GM23338 (cell line): ENCODE data around the gene TMEM238. TPM values are rescaled to one million over a fixed set of nuclear protein-coding genes. Genes with fewer than 3 reads are reported as not detected.

ENCODE experiments used
- ATAC-seq: fragments of 200-7000 bp; cut with Tn5 transposase; 3 replicates; pipeline ENCODE4 v1.9.1; 2020
- DNase-seq: peaks from one replicate; pipeline ENCODE4 v3.0.0-alpha.2; 2015; ENCODE audit warnings: low spot score
- H2AFZ ChIP-seq: fragments of 200-600 bp; sonication (generic); 2 replicates; pipeline ENCODE4 v1.8.0; 2016; ENCODE audit warnings: antibody characterized with exemption, mild to moderate bottlenecking, moderate library complexity
- H3F3A ChIP-seq: fragments of 200-600 bp; sonication (generic); replicated peaks from 2 replicates; pipeline ENCODE4 v1.8.0; 2017; ENCODE audit warnings: antibody characterized with exemption, mixed run types, low read depth
- H3K27ac ChIP-seq: fragments of 200-600 bp; sonication (generic); 2 replicates; pipeline ENCODE4 v1.6.1; 2016; ENCODE audit warnings: low read depth
- H3K27me3 ChIP-seq: fragments of 200-600 bp; sonication (generic); 2 replicates; pipeline ENCODE4 v1.8.0; 2016; ENCODE audit warnings: mild to moderate bottlenecking, mixed run types, moderate library complexity; ENCODE audit not compliant: insufficient read depth
- H3K36me3 ChIP-seq: fragments of 200-600 bp; sonication (generic); 2 replicates; pipeline ENCODE4 v1.8.0; 2016; ENCODE audit warnings: mild to moderate bottlenecking; ENCODE audit not compliant: insufficient read depth
- H3K4me1 ChIP-seq: fragments of 200-600 bp; sonication (generic); 2 replicates; pipeline ENCODE4 v1.8.0; 2016; ENCODE audit warnings: mild to moderate bottlenecking, moderate library complexity; ENCODE audit not compliant: insufficient read depth
- H3K4me2 ChIP-seq: fragments of 200-600 bp; sonication (generic); 2 replicates; pipeline ENCODE4 v1.7.1; 2017; ENCODE audit warnings: mixed run types
- H3K4me3 ChIP-seq: fragments of 200-600 bp; sonication (generic); 2 replicates; pipeline ENCODE4 v1.6.1; 2016; ENCODE audit warnings: mixed run types
- H3K79me2 ChIP-seq: fragments of 200-600 bp; sonication (generic); replicated peaks from 2 replicates; pipeline ENCODE4 v1.8.0; 2017; ENCODE audit warnings: mild to moderate bottlenecking; ENCODE audit not compliant: insufficient read depth
- H3K9me2 ChIP-seq: fragments of 200-600 bp; sonication (generic); 2 replicates; pipeline ENCODE4 v1.8.0; 2017; ENCODE audit not compliant: insufficient read depth
- H4K20me1 ChIP-seq: fragments of 200-600 bp; sonication (generic); replicated peaks from 2 replicates; pipeline ENCODE4 v1.8.0; 2017; ENCODE audit warnings: mild to moderate bottlenecking; ENCODE audit not compliant: insufficient read depth
- H3K27ac Mint-ChIP-seq: 2 replicates; pipeline ENCODE4 v1.8.0; 2020; ENCODE audit warnings: inconsistent platforms, mild to moderate bottlenecking, moderate library complexity, mixed read lengths
- H3K27me3 Mint-ChIP-seq: 3 replicates; pipeline ENCODE4 v1.8.0; 2022; ENCODE audit warnings: low read depth, mild to moderate bottlenecking, moderate library complexity, mixed read lengths, inconsistent platforms; ENCODE audit not compliant: insufficient read depth, poor library complexity
- H3K36me3 Mint-ChIP-seq: 3 replicates; pipeline ENCODE4 v1.8.0; 2021; ENCODE audit warnings: low read depth, mild to moderate bottlenecking, inconsistent platforms, moderate library complexity, mixed read lengths
- H3K4me1 Mint-ChIP-seq: 3 replicates; pipeline ENCODE4 v1.8.0; 2020; ENCODE audit warnings: mild to moderate bottlenecking, inconsistent platforms, mixed read lengths
- H3K4me3 Mint-ChIP-seq: 3 replicates; pipeline ENCODE4 v1.8.0; 2021; ENCODE audit warnings: moderate library complexity, mild to moderate bottlenecking, inconsistent platforms, mixed read lengths
- H3K9me3 Mint-ChIP-seq: 3 replicates; pipeline ENCODE4 v1.8.0; 2020; ENCODE audit warnings: moderate library complexity, mild to moderate bottlenecking, inconsistent platforms, mixed read lengths
- JUNB ChIP-seq: IDR thresholded peaks from one replicate; pipeline ENCODE4 v1.6.1; 2016; ENCODE audit warnings: antibody characterized with exemption; ENCODE audit not compliant: unreplicated experiment
- STAT1 ChIP-seq: IDR thresholded peaks from one replicate; pipeline ENCODE4 v1.6.1; 2016; ENCODE audit warnings: antibody characterized with exemption; ENCODE audit not compliant: unreplicated experiment
- ZNF114 ChIP-seq: fragments of 250-450 bp; sonication (Bioruptor Pico); IDR thresholded peaks from 2 replicates; pipeline ENCODE4 v1.5.0; 2020; ENCODE audit warnings: mild to moderate bottlenecking, moderate library complexity
- ZNF331 ChIP-seq: fragments of 250-450 bp; sonication (Bioruptor Pico); IDR thresholded peaks from 2 replicates; pipeline ENCODE4 v1.5.0; 2020; ENCODE audit warnings: low read depth, mild to moderate bottlenecking, moderate library complexity
- ZNF462 ChIP-seq: fragments of 250-450 bp; sonication (Bioruptor Pico); IDR thresholded peaks from 2 replicates; pipeline ENCODE4 v1.5.0; 2020; ENCODE audit warnings: mild to moderate bottlenecking, moderate library complexity
- polyA plus RNA-seq: library from polyadenylated mRNA; unstranded; fragments of >200 nt; fragmentation: Nextera tagmentation; extraction: Ambion mirVana; gene quantifications from 2 replicates; pipeline ENCODE4 v1.2.1, GENCODE V29; 2016
- total RNA-seq: library from RNA; depleted of rRNA; stranded (reverse); fragments of >200 nt; shearing (Covaris generic); gene quantifications from 2 replicates; pipeline ENCODE4 v1.2.3, GENCODE V29; 2014
- TF ChIP-seq, protein P1 (sequence below): IDR thresholded peaks from one replicate; pipeline ENCODE4 v1.6.1; 2018; ENCODE audit warnings: antibody characterized with exemption; ENCODE audit not compliant: unreplicated experiment

TMEM238 gene
- total and polyA plus RNA-seq, 2 experiments from 2014 or later = 0.55 to 7.5 TPM

GRCh38 chr19:55336101-55336500, 48.0 kb downstream of the TMEM238 start (continued):
- no peak for TF ChIP-seq ZNF462 (CRISPR knock-in tag)
- TF ChIP-seq ZNF114 = no peak
- TF ChIP-seq JUNB = no peak
- TF ChIP-seq, protein P1, sequence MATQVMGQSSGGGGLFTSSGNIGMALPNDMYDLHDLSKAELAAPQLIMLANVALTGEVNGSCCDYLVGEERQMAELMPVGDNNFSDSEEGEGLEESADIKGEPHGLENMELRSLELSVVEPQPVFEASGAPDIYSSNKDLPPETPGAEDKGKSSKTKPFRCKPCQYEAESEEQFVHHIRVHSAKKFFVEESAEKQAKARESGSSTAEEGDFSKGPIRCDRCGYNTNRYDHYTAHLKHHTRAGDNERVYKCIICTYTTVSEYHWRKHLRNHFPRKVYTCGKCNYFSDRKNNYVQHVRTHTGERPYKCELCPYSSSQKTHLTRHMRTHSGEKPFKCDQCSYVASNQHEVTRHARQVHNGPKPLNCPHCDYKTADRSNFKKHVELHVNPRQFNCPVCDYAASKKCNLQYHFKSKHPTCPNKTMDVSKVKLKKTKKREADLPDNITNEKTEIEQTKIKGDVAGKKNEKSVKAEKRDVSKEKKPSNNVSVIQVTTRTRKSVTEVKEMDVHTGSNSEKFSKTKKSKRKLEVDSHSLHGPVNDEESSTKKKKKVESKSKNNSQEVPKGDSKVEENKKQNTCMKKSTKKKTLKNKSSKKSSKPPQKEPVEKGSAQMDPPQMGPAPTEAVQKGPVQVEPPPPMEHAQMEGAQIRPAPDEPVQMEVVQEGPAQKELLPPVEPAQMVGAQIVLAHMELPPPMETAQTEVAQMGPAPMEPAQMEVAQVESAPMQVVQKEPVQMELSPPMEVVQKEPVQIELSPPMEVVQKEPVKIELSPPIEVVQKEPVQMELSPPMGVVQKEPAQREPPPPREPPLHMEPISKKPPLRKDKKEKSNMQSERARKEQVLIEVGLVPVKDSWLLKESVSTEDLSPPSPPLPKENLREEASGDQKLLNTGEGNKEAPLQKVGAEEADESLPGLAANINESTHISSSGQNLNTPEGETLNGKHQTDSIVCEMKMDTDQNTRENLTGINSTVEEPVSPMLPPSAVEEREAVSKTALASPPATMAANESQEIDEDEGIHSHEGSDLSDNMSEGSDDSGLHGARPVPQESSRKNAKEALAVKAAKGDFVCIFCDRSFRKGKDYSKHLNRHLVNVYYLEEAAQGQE = no peak

GRCh38 chr19:55333870-55334269, 50.2 kb downstream of the TMEM238 start:
- peaks cover 6% of the 10 kb centered on the region; the same call in 2 of the 3 replicates for H3K4me1 Mint-ChIP-seq
- no peak overlapping the region for H3K4me3 ChIP-seq
- H3K9me2 ChIP-seq = no peaks in the 10 kb centered on the region; the same call in 1 of the 2 replicates
- H3F3A ChIP-seq = no peaks in the 10 kb centered on the region; the same call in 1 of the 2 replicates
- H3K79me2 ChIP-seq = no peaks in the 10 kb centered on the region
- no peak overlapping the region for H3K4me3 Mint-ChIP-seq
- H3K36me3 ChIP-seq = no peaks in the 10 kb centered on the region
- peaks cover 2% of the 10 kb centered on the region; the same call in 1 of the 3 replicates for H3K9me3 Mint-ChIP-seq
- H3K36me3 Mint-ChIP-seq = no peaks in the 10 kb centered on the region
- no peak overlapping the region for H3K4me2 ChIP-seq
- H3K4me1 ChIP-seq = no peaks in the 10 kb centered on the region; the same call in 1 of the 2 replicates
- no peaks in the 10 kb centered on the region for H4K20me1 ChIP-seq
- peaks cover 8% of the 10 kb centered on the region for H3K27me3 Mint-ChIP-seq
- ATAC-seq (no peak), DNase-seq (no peak)
- H3K27ac Mint-ChIP-seq = no peak overlapping the region
- peak overlapping the region; percentile 74; the same call in 1 of the 2 replicates for H2AFZ ChIP-seq
- H3K27ac ChIP-seq = no peak overlapping the region
- no peaks in the 10 kb centered on the region for H3K27me3 ChIP-seq
- TF ChIP-seq STAT1 = no peak
- TF ChIP-seq JUNB = no peak
- TF ChIP-seq ZNF462 (CRISPR knock-in tag) = no peak
- no peak for TF ChIP-seq ZNF331 (CRISPR knock-in tag)
